Activated effector memory CD4-positive, alpha-beta T cell treated with Interleukin-2 at 50 U/mL for 16 hours (primary cell): ENCODE results near the gene C1QL1.

Experiments
- DNase-seq: peaks from one replicate; pipeline ENCODE4 v3.0.0-alpha.2; 2020

Gene C1QL1

DNA sequence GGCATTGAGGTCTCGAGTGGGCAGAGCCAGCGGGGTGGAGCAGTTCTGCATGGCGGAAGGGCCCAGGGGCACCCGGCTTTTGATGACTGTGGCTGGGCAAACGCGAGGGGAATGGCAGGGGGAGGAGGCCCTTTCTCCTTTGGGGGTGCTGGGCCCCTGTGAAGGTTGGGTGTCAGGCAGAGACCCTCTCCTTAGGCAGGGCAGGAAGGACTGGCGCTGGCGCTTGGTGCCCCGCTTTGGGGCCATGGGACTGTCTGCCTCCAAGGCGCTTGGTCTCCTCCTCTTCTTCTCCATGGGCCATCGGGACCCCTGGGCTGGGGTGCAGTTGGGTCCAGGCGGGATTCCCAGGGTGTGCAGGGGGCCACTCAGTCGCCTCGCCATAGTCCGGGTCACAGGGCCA, 40.0 kb downstream of the C1QL1 start:
- no peak for DNase-seq

- no peak for DNase-seq
Measured at GRCh38 chr17:44927696-44928095, 40.4 kb downstream of the C1QL1 start.

- DNase-seq = no peak
Measured at GRCh38 chr17:44926821-44927525, 41.1 kb downstream of the C1QL1 start.

GRCh38 chr17:44925731-44926697, 42.1 kb downstream of the C1QL1 start:
- no peak for DNase-seq

GRCh38 chr17:44924107-44924544, 44.0 kb downstream of the C1QL1 start:
- no peak for DNase-seq

DNA sequence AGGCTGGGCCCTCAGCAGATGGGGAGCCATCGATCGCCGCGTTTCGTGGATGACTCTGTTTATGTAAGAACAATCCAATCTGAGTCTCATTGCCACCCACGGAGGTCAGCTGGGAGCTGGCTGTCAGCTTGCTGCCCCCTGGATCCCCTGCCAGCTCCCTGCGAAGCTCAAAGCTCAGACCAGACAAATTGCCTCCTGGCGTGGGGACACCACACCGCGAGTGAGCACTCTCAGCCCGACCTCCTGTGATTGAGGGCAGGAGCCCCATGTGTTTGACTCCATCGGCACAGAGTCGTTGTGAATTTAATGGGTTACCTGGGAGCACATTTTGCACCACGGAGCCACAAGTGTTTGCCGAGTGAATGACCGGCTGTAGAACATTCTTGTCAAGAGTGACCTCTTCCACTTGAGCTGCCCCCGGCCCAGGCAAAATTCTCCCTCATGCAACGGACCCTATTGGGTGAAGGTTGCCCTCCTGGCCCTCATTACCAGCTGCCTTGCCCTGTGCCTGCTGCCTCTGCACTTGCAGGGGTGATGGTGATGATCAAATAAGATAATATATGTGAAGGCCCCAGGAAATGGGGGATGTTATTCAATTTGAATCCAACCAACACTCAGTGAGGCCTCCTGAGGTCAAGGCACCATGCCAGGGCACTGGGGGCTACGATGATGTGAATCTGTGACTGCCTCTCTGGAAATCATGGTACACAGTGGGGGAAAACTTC, 45.2 kb downstream of the C1QL1 start:
- DNase-seq = no peak

GRCh38 chr17:44922136-44922535, 46.0 kb downstream of the C1QL1 start:
- DNase-seq = no peak

GRCh38 chr17:44921122-44921882, 46.8 kb downstream of the C1QL1 start:
- no peak for DNase-seq

- no peak for DNase-seq
Measured at GRCh38 chr17:44920565-44920940, 47.5 kb downstream of the C1QL1 start.

GRCh38 chr17:44919885-44920564, 48.1 kb downstream of the C1QL1 start:
- peak; percentile 29 for DNase-seq

GRCh38 chr17:44919411-44919810, 48.7 kb downstream of the C1QL1 start:
- no peak for DNase-seq

GRCh38 chr17:44918006-44918405, 50.1 kb downstream of the C1QL1 start:
- no peak for DNase-seq

GRCh38 chr17:44917456-44917855, 50.6 kb downstream of the C1QL1 start:
- no peak for DNase-seq

DNA sequence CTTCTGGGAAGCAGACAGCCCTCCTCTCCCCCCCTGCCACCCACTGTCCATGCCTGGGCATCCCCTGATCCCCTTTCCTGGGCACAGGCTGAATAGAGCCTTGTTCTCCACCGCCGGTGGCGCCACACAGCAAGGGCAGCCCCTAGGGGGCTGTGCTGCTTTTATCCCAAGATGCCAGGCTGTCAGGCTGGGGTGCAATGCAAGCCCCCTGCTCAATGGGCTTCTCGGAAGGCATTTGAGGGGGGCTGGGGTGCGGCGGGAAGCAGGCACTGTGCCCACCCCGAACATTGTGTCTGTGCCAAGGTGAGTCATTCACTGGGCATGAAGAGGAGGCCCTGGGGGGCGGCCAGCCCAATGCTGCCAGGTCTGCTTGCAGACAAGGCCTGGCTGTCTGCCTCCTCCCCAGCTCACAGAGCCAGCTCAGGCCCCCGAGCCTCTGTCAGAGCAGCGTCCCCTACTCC, 51.3 kb downstream of the C1QL1 start:
- DNase-seq = no peak

GRCh38 chr17:44915862-44916780, 52.0 kb downstream of the C1QL1 start:
- no peak for DNase-seq

DNA sequence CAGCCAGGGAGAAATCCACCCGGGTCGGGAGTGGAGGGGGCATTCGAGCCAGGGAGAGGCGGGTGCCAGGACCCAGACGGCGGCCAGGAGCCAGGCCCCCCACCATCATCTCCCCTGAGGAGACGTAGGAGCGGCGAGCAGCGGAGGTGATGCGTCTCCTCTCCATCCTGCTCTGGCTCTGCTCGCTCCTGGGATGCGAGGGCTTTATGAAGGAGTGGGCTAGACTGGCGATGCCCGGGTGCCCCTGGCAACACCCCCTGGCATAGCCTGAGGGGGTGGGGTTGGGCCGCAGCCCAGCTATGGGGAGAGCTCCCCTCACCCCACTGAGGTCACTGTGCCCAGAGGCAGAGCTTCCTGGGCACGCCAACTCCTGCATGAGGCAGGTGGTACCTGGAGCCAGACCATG, 52.8 kb downstream of the C1QL1 start, which contains the start of gene GFAP:
Gene GFAP, minus strand, starts transcription at position 180 of the 406 bp plus-strand sequence. Its CDS starts 14 bp downstream, at position 166.
- DNase-seq = no peak

DNA sequence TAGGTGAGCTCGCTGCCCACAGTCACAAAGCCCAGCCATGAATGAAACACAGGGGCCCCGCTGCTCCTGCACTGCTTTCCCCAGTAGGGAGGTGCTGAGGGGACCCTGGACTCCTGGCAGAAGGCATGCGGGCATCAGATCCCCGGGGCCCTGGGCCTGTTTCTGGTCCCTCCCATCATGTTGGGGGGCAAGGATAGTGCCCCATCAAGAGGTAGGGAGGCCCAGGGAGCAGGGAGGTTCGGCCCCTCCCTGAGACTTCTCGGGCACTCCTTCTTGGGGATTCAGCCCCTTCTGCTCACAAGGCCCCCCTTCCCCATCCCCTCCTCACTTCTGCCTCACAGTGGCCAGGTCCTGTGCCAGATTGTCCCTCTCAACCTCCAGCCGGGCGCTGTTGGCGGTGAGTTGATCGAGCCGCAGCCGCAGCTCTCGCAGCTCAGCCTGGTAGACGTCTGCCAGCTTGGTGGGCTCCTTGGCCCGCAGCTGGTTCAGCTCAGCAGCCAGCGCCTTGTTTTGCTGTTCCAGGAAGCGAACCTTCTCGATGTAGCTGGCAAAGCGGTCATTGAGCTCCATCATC, 53.3 kb downstream of the C1QL1 start:
- no peak for DNase-seq

- no peak for DNase-seq
Measured at GRCh38 chr17:44914148-44914547, 54.0 kb downstream of the C1QL1 start.

DNA sequence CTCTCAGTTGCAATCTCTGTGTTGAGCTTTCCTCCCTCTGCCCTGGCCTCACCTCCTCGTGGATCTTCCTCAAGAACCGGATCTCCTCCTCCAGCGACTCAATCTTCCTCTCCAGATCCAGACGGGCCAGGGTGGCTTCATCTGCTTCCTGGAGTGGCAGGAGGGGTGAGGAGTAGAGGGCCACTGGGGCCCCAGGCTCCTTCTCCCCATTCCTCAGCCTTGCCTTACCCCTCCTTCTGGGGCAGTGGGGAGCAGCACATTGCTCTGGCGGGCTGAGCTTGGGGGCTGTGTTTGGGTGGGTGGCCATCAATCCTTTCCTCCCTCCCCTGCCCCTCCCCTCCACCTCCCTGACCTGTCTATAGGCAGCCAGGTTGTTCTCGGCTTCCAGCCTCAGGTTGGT, 54.4 kb downstream of the C1QL1 start:
- no peak for DNase-seq
